Daoy (cell line): ENCODE results near the gene GON4L. TPM values are rescaled to one million over a fixed set of nuclear protein-coding genes. Genes with fewer than 3 reads are reported as not detected.
A peak's percentile ranks its signal among the peaks of the same experiment; 100 is the strongest.
"Not testable (repeated sequence)": the region's sequence is repeated elsewhere in the genome, so short reads cannot be mapped to it uniquely, and the experiment has no call there.

Experiments
- DNase-seq: peaks from one replicate; pipeline ENCODE4 v3.0.0-alpha.2; 2015; ENCODE audit warnings: low read depth
- total RNA-seq: library from RNA; depleted of rRNA; stranded (reverse); fragments of >200 nt; shearing (Covaris generic); gene quantifications from 2 replicates; pipeline ENCODE4 v1.2.3, GENCODE V29; 2014

The GON4L gene
- total RNA-seq, 1 experiment from 2014 or later = 22.5 TPM

DNA sequence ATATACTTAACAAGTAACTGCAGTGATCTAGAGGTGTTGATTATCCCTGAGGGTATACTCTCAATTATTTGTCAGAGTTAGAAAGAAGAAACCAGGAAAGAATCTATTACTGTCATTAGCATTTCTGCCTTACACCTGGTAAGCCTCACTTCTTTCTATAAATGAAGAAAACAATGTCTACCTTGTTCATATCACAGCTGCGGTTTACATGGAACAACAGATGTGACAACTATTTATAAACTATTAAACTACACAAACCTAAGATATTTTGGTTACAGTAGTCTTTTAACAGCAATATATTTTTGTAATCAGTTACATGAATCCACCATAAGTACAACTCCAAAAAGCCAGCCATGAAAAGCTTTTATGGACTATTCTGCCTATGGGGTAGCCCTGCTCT lies 40.7 kb downstream of the GON4L start:
- DNase-seq = no peak

GRCh38 chr1:155813672-155814071 lies 43.3 kb downstream of the GON4L start:
- no peak for DNase-seq

- DNase-seq = no peak
Observed at GRCh38 chr1:155812878-155813277, 44.1 kb downstream of the GON4L start.

DNA sequence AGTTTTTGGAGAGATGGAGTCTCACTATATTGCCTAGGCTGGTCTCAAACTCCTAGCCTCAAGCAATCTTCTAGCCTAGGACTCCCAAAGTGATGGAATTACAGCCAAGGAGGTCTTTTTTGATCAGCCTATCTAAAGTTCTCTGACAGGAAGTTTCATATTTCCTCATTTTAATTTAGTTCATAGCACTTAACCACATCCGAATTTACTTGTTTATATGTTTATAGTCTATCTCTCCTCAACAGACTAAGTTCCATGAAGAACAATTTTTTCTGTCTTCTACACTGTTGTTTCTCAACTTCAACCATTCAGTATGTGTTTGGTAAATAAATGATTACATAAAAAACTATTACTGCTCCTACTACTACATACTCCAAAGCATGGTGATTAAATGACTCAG lies 47.9 kb downstream of the GON4L start:
- no peak for DNase-seq

DNA sequence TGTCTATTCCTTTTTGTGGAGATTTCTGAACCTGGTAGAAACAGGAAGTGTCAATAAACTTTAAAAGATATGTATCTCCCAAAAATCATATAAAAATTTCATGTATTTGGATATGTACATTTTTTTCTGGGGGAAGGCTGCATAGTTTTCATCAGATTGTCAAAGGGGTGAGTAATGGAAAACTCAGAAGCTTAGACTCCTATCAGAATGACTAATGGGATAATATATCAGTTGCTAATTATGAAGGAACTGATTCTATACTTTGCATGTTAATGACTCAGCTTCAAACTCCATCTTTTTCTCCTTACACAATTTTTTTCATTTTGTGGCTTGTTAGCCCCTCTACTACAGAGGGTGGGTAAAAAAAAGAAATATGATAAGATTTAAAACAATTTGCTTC lies 55.9 kb downstream of the GON4L start:
- peak; percentile 2 for DNase-seq

GRCh38 chr1:155795618-155796017 lies 61.4 kb downstream of the GON4L start:
- not testable (repeated sequence) for DNase-seq

DNA sequence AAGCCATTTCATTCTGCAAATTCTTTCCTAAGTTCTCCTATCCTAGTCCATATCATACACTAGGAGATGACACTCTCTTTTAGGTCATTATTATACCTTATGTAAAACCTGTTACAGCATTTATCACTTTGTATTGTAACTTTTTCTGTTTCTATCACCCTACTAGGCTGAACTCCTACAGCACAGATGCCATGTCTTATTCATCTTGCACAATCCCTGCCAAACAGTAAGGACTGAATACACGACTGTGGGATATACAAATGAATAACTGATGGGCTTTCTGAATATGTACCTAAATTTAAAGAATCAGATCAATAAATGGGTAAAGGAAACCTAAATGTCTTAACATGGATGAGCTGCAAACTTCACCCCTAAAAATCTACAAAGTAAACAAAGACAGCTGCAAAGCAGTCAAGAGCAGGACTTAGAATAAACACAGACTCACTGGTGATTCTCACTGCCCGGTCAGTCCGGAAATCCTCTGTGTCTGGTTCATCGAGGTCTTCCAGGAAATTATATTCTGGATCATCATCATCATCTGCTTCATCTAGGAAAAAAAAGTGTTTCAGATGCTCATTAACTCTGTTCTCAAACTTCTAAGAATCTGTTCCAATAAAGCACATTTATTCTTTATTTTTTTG lies 62.3 kb downstream of the GON4L start:
- DNase-seq = no peak

DNA sequence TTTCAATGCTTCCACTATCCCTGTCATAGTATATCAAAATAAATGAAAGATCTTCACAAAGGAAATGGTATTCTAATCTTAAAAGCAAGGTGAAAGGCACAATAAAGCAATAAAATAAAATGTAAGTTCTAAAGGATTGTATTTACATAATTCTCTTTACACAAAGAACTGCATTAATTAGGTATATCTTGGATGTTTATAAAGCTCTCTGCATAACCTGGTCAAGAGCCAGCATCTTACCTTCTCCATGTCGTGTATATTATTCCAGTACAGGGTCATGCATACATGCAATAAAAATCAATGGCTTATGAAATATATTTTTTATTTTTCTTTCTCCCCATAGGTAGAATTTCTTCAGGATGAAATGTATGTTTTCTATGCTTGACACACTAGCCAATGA lies 63.8 kb downstream of the GON4L start:
- DNase-seq = no peak

- DNase-seq = no peak
Observed at GRCh38 chr1:155777582-155777981, 79.4 kb downstream of the GON4L start.

- DNase-seq = peak; percentile 18
Observed at GRCh38 chr1:155776414-155776813, 80.6 kb downstream of the GON4L start.

DNA sequence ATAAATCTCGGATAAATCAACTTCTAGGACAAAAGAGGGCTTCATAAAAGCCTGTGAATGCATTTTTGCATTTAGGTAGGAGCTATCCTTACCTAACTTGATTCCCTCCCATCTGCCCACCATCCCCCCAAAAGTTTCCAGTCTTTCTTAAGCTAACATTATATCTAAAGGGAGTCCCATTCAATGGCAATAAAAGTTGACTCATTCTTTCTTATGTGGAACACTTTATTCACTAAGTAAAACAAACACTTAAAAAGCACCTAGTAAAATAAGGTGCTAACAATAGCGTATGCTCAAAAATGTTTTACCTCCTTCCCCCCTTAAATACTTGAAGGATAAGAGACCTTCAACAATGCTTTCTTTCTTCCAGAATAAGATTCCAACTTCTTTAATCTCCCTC lies 83.8 kb downstream of the GON4L start:
- no peak for DNase-seq

- DNase-seq = no peak
Observed at GRCh38 chr1:155769257-155769656, 87.8 kb downstream of the GON4L start.

DNA sequence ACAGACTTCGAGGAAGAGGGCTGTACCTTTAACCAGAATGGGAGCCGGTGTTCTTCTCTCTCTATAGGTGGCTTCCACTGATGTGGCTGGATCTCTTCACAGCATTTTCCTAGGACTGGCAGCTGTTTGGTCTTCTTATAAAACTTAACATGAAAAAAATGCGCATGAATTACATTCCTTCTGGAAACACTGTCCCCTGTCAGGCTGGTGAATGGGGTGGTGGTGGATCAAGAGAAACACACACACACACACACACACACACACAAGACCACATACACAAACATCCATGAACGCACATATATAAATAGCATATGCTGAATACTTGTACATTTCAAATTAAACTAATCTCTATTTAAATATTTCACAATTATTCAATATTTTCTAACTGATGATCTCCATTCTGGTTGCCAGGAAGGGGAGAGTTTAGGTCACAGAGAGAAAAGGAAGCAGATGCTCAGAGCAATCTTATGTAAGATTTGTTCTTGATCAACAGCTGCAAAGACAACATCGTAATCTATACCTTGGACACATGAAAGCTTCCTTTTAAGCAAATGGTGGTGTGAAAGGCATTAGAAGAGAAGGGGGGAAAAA lies 89.5 kb downstream of the GON4L start:
- not testable (repeated sequence) for DNase-seq

GRCh38 chr1:155763989-155764388 lies 93.0 kb downstream of the GON4L start:
- not testable (repeated sequence) for DNase-seq

DNA sequence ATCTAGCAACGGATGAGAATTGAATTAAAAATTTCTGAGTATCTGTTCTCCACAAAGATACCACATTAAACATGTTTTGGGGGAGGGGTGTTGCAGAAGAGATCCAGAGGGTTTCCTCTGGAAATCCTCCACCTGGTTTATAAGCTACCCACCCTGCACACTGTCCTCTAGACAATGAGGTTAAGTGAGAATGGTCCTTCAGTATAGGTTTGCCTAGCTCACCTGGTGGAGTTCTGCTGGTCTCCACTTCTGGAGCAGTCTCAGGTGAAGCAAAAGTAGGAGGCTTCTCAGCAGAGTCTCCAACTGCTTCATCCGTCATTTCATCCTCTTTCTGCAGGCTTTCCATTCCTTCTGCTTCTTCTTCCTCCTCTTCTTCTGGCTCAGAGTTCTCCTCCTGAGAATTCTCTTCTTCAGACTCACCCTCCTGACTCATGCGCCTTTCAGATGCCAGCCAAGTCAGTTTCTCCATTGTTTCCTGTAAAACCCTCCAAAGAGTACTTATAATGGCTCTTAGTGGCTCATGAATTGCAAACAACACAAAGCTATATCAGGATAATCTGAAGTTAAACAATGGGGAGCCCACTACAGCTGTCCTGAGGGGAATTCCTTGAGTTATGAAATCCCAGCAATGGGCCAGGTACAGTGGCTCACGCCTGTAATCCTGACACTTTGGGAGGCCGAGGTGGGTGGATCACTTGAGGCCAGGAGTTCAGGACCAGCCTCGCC lies 93.8 kb downstream of the GON4L start:
- DNase-seq = peak; percentile 91

GRCh38 chr1:155761736-155762405 lies 95.1 kb downstream of the GON4L start:
- no peak for DNase-seq

GRCh38 chr1:155760751-155761475 lies 96.1 kb downstream of the GON4L start:
- DNase-seq = no peak

GRCh38 chr1:155759966-155760630 lies 96.9 kb downstream of the GON4L start:
- DNase-seq = no peak

- not testable (repeated sequence) for DNase-seq
Observed at GRCh38 chr1:155759017-155759416, 98.0 kb downstream of the GON4L start.

- not testable (repeated sequence) for DNase-seq
Observed at GRCh38 chr1:155748141-155748540, 108.9 kb downstream of the GON4L start.

DNA sequence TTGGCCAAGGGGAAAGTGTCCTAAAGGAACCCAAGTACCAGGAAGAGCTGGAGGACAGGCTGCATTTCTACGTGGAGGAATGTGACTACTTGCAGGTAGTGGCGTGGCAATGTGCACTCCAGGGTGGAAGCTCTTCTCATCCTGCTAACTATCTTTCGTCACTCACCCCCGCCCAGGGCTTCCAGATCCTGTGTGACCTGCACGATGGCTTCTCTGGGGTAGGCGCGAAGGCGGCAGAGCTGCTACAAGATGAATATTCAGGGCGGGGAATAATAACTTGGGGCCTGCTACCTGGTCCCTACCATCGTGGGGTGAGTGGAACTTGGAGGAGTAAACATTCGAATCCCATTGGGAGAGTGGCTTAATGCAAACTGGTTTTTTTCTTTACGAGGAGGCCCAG lies 109.4 kb downstream of the GON4L start:
- not testable (repeated sequence) for DNase-seq
